Spleen (tissue), 7 donors: ENCODE data around the gene EPAS1.

Experiments used
- CTCF ChIP-seq, 11 experiments: fragments of 200-600 bp in 7 of 11; fragments of 450-650 bp in 4 of 11; sonication (generic) in 4 of 11; IDR thresholded peaks in 8 of 11; conservative IDR thresholded peaks in 3 of 11; 1 replicate in 7 of 11; 2 replicates in 4 of 11; pipeline versions ENCODE4 v1.4.0 to v1.8.0; 2016 to 2021; ENCODE audit warnings: antibody characterized with exemption in 11 of 11, inconsistent platforms in 4 of 11, mild to moderate bottlenecking in 1 of 11
- POLR2A ChIP-seq, 3 donors: fragments of 450-650 bp; IDR thresholded peaks; one replicate each; pipeline ENCODE4 v1.5.1; 2017; ENCODE audit warnings: antibody characterized with exemption in 3 of 3, mild to moderate bottlenecking in 1 of 3
- POLR2AphosphoS5 ChIP-seq, 3 donors: sonication (generic); formaldehyde crosslinking; IDR thresholded peaks; one replicate each; pipeline ENCODE4 v1.5.1; 2017; ENCODE audit warnings: antibody characterized with exemption in 3 of 3
- donor health status: DM: no; HTN: no; CAD: no; lungs with moderate emphysema.
- donor health status: DM: no; HTN: no; CAD: no.
- donor health status: DM: no; HTN: no; CAD: no.

- TF ChIP-seq POLR2A (IDR thresholded peaks at IDR 0.05) (no peak), CTCF (IDR thresholded peaks at IDR 0.05 in 8 of 11, conservative IDR thresholded peaks at IDR 0.05 in 3 of 11) (no peak), POLR2AphosphoS5 (IDR thresholded peaks at IDR 0.05) (peak in 1 of 3 donors; percentile 29)
Observed at GRCh38 chr2:46381263-46381849, 84.1 kb downstream of the EPAS1 start.
